Measurements from ENCODE around the gene B3GNT9. TPM values are rescaled to one million over a fixed set of nuclear protein-coding genes. Genes with fewer than 3 reads are reported as not detected.

Gene B3GNT9
- total RNA-seq, 4 donors from 2014 or later, result 17.4 to 26.1 (median 19.2) TPM

GRCh38 chr16:67197704-67198103, 46.9 kb upstream of the B3GNT9 start:
- Histone ChIP-seq H3K4me1 (peaks cover 24 to 48% (median 44%) of the 10 kb centered on the region in 4 donors), H3K4me3 (no peak overlapping the region), H3K27me3 (no peaks in the 10 kb centered on the region), H3K36me3 (peaks cover 36 to 86% (median 76%) of the 10 kb centered on the region in 4 donors), H3K9me3 (no peaks in the 10 kb centered on the region), H3K27ac (replicated peaks in 1 of 4) (no peak overlapping the region)
- intact Hi-C loops (cut with DNase I), result no loop called here
- TF ChIP-seq CTCF (IDR thresholded peaks at IDR 0.05) (no peak), EP300 (IDR thresholded peaks at IDR 0.05) (no peak), POLR2A (IDR thresholded peaks at IDR 0.05; ENCODE audit: low read depth) (no peak), POLR2AphosphoS5 (IDR thresholded peaks at IDR 0.05) (no peak)
- 80% methylated on average over 4 of the region's 6 CpGs for WGBS
- no peak for DNase-seq (ENCODE audit: extremely low spot score)

- intact Hi-C loops (cut with DNase I), result no loop called here
- WGBS, result 100% methylated on average over 1 of the region's 1 CpG
Measured at GRCh38 chr16:67196881-67197280, 46.1 kb upstream of the B3GNT9 start.

GRCh38 chr16:67195676-67196075, 44.9 kb upstream of the B3GNT9 start:
- no peak for TF ChIP-seq POLR2A (IDR thresholded peaks at IDR 0.05; ENCODE audit: low read depth)
- no peak for TF ChIP-seq EP300 (IDR thresholded peaks at IDR 0.05)
- TF ChIP-seq POLR2AphosphoS5 (IDR thresholded peaks at IDR 0.05), result no peak
- TF ChIP-seq CTCF (IDR thresholded peaks at IDR 0.05), result no peak
- H3K36me3 ChIP-seq, result peaks cover 36 to 68% (median 59%) of the 10 kb centered on the region in 4 donors
- H3K4me1 ChIP-seq, result peaks cover 38 to 63% (median 58%) of the 10 kb centered on the region in 4 donors
- no peak overlapping the region for H3K27ac ChIP-seq (replicated peaks in 1 of 4)
- DNase-seq (ENCODE audit: extremely low spot score), result no peak
- WGBS, result 57% methylated on average over 3 of the region's 5 CpGs
- no peaks in the 10 kb centered on the region for H3K27me3 ChIP-seq
- intact Hi-C loops (cut with DNase I), result no loop called here
- H3K4me3 ChIP-seq, result no peak overlapping the region
- H3K9me3 ChIP-seq, result no peaks in the 10 kb centered on the region

More at GRCh38 chr16:67196881-67197280, 46.1 kb upstream of the B3GNT9 start:
- H3K27me3 ChIP-seq, result no peaks in the 10 kb centered on the region
- H3K27ac ChIP-seq (replicated peaks in 1 of 4), result no peak overlapping the region
- DNase-seq (ENCODE audit: extremely low spot score), result no peak
- peaks cover 27 to 52% (median 48%) of the 10 kb centered on the region in 4 donors for H3K4me1 ChIP-seq
- no peak for TF ChIP-seq EP300 (IDR thresholded peaks at IDR 0.05)
- TF ChIP-seq CTCF (IDR thresholded peaks at IDR 0.05), result no peak
- no peak for TF ChIP-seq POLR2AphosphoS5 (IDR thresholded peaks at IDR 0.05)
- no peak for TF ChIP-seq POLR2A (IDR thresholded peaks at IDR 0.05; ENCODE audit: low read depth)
- H3K4me3 ChIP-seq, result no peak overlapping the region
- H3K9me3 ChIP-seq, result no peaks in the 10 kb centered on the region
- H3K36me3 ChIP-seq, result peaks cover 36 to 78% (median 67%) of the 10 kb centered on the region in 4 donors

- no peaks in the 10 kb centered on the region for H3K27me3 ChIP-seq
- TF ChIP-seq POLR2AphosphoS5 (IDR thresholded peaks at IDR 0.05) (no peak), EP300 (IDR thresholded peaks at IDR 0.05) (no peak), CTCF (IDR thresholded peaks at IDR 0.05) (no peak), POLR2A (IDR thresholded peaks at IDR 0.05; ENCODE audit: low read depth) (no peak)
- H3K4me1 ChIP-seq, result peaks cover 38 to 56% (median 52%) of the 10 kb centered on the region in 4 donors
- intact Hi-C loops (cut with DNase I), result no loop called here
- no peak for DNase-seq (ENCODE audit: extremely low spot score)
- no peaks in the 10 kb centered on the region for H3K9me3 ChIP-seq
- WGBS, result 93% methylated on average over 5 of the region's 6 CpGs
- H3K4me3 ChIP-seq, result no peak overlapping the region
- H3K27ac ChIP-seq (replicated peaks in 1 of 4), result no peak overlapping the region
- peaks cover 36 to 59% (median 55%) of the 10 kb centered on the region in 4 donors for H3K36me3 ChIP-seq
Measured at GRCh38 chr16:67194260-67194659, 43.5 kb upstream of the B3GNT9 start.

GRCh38 chr16:67193536-67193935, 42.7 kb upstream of the B3GNT9 start:
- Histone ChIP-seq H3K27ac (replicated peaks in 1 of 4) (no peak overlapping the region), H3K4me1 (peaks cover 33 to 49% (median 46%) of the 10 kb centered on the region in 4 donors), H3K9me3 (no peaks in the 10 kb centered on the region), H3K36me3 (peaks cover 36 to 53% (median 51%) of the 10 kb centered on the region in 4 donors), H3K4me3 (peak overlapping the region in 3 of 4 donors; percentile 80 to 94 (median 90)), H3K27me3 (no peaks in the 10 kb centered on the region)
- no peak for TF ChIP-seq EP300 (IDR thresholded peaks at IDR 0.05)
- no peak for TF ChIP-seq POLR2A (IDR thresholded peaks at IDR 0.05; ENCODE audit: low read depth)
- no peak for TF ChIP-seq POLR2AphosphoS5 (IDR thresholded peaks at IDR 0.05)
- TF ChIP-seq CTCF (IDR thresholded peaks at IDR 0.05), result no peak
- intact Hi-C loops (cut with DNase I), result no loop called here
- DNase-seq (ENCODE audit: extremely low spot score), result no peak
